AG08396 (cell line): ENCODE measurements around the gene EPC2.
"Not testable (repeated sequence)": the region's sequence is repeated elsewhere in the genome, so short reads cannot be mapped to it uniquely, and the experiment has no call there.

Experiments
- DNase-seq: peaks from one replicate; pipeline ENCODE4 v3.0.0; 2012; ENCODE audit warnings: low spot score, mixed read lengths

EPC2 gene

DNA sequence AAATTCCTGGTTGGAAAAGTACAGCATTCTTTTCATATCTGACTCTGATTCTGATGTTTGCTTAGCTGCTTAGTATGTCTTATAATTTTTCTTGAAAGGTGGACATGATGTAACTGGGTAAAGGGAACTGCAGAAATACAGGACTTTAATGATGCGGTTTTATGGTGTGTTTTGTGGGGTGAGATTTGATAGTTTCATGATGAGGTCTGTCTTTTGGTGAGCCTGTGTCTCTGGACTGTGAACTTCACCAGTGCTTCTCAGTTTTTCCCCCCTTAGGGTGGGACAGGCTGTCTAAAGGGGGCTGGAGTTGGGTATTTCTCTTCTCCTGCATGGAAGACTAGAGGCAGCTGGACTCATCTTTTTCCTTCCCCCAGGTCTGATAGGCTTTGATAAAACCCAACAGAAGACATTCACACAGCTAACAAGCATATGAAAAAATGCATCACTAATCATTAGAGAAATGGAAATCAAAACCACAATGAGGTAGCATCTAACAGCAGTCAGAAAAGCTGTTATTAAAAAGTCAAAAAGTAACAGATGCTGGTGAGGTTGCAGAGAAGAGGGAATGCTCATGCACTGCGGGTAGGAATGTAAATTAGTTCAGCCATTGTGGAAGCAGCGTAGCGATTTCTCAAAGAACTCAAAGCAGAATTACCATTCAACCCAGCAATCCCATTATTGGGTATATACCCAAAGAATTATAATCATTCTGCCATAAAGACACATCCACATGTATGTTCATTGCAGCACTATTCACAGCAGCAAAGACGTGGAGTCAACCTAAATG, 77.6 kb downstream of the EPC2 start:
- no peak for DNase-seq

DNA sequence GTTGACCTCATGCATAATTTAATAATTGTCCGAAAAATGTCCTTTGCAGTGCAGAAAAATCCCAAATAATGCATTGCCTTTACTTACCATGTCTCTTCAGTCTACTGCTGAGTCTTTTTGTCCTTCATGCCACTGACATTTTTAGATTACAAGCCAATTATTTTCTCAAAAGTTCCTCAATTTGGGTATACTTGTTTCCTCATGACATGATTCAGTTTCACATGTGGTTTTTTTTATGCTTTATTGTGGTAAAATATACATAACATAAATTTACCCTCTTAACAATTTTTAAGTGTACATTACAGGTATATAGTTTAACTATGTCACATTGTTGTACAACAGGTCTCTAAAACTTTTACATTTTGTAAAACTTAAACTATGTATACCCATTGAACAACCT, 81.0 kb downstream of the EPC2 start:
- DNase-seq = no peak

DNA sequence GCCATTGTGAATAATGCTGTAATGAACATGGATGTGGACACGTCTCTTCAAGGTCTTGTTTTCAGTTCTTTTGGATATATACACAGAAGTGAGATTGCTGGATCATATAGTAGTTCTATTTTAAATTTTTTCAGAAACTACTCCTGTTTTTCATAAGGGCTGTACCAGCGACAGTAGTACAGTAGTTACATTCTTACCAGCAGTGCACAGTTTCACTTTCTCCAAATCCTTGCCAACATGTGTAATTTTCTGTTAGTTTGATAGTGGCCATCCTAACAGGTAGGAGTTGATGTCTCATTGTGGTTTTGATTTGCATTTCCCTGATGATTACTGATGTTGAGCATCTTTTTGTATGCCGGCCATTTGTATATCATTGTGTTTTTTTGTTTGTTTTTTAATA, 81.7 kb downstream of the EPC2 start:
- DNase-seq = no peak

- DNase-seq = no peak
Observed at GRCh38 chr2:148730085-148730484, 85.5 kb downstream of the EPC2 start.

- DNase-seq = no peak
Observed at GRCh38 chr2:148737742-148738141, 93.2 kb downstream of the EPC2 start.

- no peak for DNase-seq
Observed at GRCh38 chr2:148739454-148740105, 95.0 kb downstream of the EPC2 start.

- DNase-seq = no peak
Observed at GRCh38 chr2:148742373-148742772, 97.8 kb downstream of the EPC2 start.

GRCh38 chr2:148745151-148745851, 100.8 kb downstream of the EPC2 start:
- DNase-seq = no peak

- no peak for DNase-seq
Observed at GRCh38 chr2:148746973-148747372, 102.4 kb downstream of the EPC2 start.

GRCh38 chr2:148751907-148752306, 107.4 kb downstream of the EPC2 start:
- DNase-seq = no peak

GRCh38 chr2:148752977-148753376, 108.4 kb downstream of the EPC2 start:
- no peak for DNase-seq

GRCh38 chr2:148754864-148755263, 110.3 kb downstream of the EPC2 start:
- DNase-seq = no peak

DNA sequence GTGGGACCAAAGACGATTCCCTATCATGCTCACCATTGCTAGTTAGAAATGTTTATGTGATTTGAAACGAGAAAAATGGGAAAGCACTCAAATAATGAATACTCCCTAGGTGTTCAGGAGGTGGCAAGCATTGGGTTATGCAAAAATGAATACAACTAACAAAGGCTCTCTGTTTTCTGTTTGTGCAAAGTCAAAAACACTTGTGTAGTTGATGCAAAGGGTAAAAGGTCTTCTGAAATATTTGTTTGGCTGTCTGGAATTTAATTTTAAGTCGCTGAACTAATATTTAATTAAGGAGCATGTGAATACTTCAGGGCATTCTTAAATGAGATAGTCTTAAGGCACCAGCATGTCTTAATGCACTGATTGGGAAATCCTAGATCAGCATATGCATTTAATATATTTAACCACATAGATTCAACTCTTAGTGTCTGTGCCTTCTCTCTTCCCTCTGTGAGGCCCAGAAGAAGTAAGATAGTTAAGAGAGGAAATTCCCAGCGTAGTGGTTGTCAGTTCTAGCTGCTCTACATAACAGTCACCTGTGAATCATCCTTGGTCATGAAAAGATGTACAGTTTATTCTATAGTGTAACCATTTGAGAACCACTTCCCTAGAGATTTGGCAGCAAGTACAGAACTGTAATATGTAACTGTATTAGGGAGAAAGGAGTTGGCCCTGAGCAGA, 111.9 kb downstream of the EPC2 start:
- DNase-seq = peak; percentile 2

GRCh38 chr2:148764815-148765214, 120.3 kb downstream of the EPC2 start:
- no peak for DNase-seq

- DNase-seq = no peak
Observed at GRCh38 chr2:148770047-148770446, 125.5 kb downstream of the EPC2 start.

GRCh38 chr2:148781544-148781943, 137.0 kb downstream of the EPC2 start:
- no peak for DNase-seq

GRCh38 chr2:148789059-148789458, 144.5 kb downstream of the EPC2 start:
- DNase-seq = no peak

DNA sequence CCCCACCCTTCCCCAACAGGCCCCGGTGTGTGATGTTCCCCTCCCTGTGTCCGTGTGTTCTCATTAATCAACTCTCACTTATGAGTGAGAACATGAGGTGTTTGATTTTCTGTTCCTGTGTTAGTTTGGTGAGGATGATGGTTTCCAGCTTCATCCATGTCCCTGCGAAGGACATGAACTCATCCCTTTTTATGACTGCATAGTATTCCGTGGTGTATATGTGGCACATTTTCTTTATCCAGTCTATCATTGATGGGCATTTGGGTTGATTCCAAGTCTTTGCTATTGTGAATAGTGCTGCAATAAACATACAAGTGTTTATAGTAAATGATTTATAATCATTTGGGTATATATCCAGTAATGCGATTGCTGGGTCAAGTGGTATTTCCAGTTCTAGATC, 145.6 kb downstream of the EPC2 start:
- not testable (repeated sequence) for DNase-seq

DNA sequence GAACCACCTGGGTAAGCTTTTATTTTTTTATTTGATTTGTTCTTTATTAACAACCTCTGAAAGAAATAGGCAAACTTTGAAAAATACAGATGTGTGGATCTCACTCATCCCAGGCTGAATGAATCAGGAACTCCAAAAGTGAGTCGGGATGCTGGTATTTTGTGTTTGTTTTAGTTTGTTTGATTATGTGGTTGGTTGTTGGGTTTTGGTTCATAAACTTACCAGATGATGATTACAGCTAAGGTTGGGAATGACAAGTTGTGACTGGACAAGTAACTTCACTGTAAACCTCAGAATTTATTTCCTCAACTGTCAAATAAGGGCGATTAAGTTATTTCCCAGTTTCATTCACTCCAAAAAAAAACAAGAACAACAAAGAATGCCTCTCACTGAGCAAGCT, 150.0 kb downstream of the EPC2 start:
- DNase-seq = peak; percentile 48

DNA sequence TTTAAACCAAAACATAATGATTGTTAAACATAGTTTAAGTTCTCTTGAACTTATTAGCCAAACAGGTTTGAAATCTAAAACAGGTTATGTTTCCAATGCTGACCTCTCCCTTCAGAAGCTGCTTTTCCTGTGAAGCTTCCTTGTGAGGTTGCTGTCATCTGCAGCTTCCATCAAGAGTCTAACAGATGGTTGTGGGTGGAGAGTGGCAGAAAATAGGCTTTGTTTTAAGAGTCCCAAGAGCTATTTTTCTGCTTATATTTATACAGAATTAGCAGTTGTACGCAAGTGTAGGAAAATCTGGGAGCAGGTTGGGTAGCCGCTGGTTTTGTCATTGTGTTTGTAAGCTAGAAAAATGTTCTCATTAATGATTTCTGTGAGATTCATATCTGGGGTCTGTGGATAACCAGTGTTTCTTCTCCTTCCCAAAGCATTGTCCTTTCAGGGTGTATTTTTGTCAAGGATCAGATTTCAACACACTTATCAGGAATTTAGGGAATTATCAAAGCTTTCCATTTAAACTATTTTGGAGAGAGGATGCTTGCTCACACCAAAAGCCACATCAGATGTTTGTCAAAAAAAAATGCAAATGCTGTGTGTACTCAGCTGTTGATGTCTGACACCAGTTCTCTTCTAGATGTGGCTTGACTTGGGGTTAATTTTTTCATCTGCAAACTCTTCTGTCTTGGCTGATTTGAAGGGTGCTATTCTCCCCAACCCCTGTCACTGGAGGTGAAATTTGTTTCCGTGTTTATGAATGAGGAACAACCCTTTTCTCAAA, 152.4 kb downstream of the EPC2 start:
- DNase-seq = no peak

DNA sequence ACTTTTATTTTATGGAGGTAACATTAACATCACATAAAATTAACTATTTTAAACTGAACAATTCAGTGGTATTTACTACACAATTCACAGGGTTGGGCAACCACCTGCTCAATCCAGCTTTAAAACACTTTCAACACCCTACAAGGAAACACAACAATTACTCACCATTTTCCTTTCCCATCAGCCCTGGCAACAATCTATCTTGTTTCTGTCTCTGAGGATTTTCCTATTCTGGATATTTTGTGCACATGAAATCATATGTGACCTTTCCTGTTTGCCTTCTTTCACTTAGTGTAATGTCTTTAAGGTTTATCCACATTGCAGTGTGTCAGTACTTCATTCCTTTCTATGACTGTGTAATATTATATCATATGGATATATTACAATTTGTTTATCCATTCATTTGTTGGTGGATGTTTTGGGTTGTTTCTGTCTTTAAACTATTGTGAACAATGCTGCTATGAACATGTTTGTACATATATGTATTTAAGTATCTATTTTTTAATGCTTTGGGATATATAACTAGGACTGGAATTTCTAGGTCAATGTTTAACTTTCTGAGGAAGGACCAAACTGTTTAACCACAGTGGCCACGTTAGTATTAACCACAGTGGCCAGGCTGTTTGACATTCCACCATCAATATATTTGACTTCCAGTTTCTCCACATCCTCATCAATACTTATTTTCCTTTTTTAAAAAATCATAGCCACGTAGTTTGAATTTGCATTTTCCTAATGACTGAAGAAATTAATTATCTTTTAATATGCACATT, 158.1 kb downstream of the EPC2 start:
- no peak for DNase-seq
